B cell (primary cell): ENCODE results near the gene TCF15. TPM values are rescaled to one million over a fixed set of nuclear protein-coding genes. Genes with fewer than 3 reads are reported as not detected.

Source experiments
- ATAC-seq: fragments of 200-7000 bp; cut with Tn5 transposase; one replicate; pipeline ENCODE4 v1.10.0; 2021; ENCODE audit warnings: low read depth, mild to moderate bottlenecking, moderate number of reproducible peaks, moderate library complexity
- CTCF ChIA-PET: fragments of 350-600 bp; sonication (Branson Sonifier 250); formaldehyde crosslinking; loops from one replicate; lab custom pipeline; 2021; ENCODE audit warnings: antibody characterized with exemption, inconsistent platforms; lab: Charles Lee
- POLR2A ChIA-PET: fragments of 350-600 bp; sonication (Branson Sonifier 250); formaldehyde crosslinking; loops from one replicate; lab custom pipeline; 2021; ENCODE audit warnings: antibody characterized with exemption; lab: Charles Lee
- DNase-seq: peaks from one replicate; pipeline ENCODE4 v3.0.0; 2013
- H2AFZ ChIP-seq: 2 replicates; pipeline ENCODE4 v1.6.1; 2012; ENCODE audit warnings: mild to moderate bottlenecking, low read depth, low read length; ENCODE audit not compliant: insufficient read depth, poor library complexity, severe bottlenecking
- H3K27ac ChIP-seq, 2 donors: 1 replicate in 1 of 2; 2 replicates in 1 of 2; pipeline ENCODE4 v1.5.1; 2012 to 2013; ENCODE audit warnings: low read length in 2 of 2, mild to moderate bottlenecking in 2 of 2, moderate library complexity in 1 of 2
- H3K27me3 ChIP-seq, 4 experiments: fragments of 200-600 bp in 1 of 4; sonication (generic) in 1 of 4; replicated peaks in 1 of 4; 1 replicate in 2 of 4; 2 replicates in 2 of 4; pipeline versions ENCODE4 v1.6.1 to v1.7.0; 2013 to 2016; ENCODE audit warnings: low read length in 3 of 4, mild to moderate bottlenecking in 2 of 4, mixed read lengths in 1 of 4, moderate library complexity in 1 of 4; ENCODE audit not compliant: insufficient read depth in 4 of 4, control insufficient read depth in 3 of 4; ENCODE audit errors: control extremely low read depth in 1 of 4
- H3K36me3 ChIP-seq, 2 experiments: replicated peaks in 1 of 2; 1 replicate in 1 of 2; 2 replicates in 1 of 2; pipeline versions ENCODE4 v1.6.1 to v1.7.1; 2013; ENCODE audit warnings: low read length in 1 of 2; ENCODE audit not compliant: insufficient read depth in 2 of 2, control insufficient read depth in 1 of 2; ENCODE audit errors: control extremely low read depth in 1 of 2, extremely low read depth in 1 of 2
- H3K4me1 ChIP-seq, 2 donors: fragments of 200-600 bp in 1 of 2; sonication (generic) in 1 of 2; 1 replicate in 1 of 2; 2 replicates in 1 of 2; pipeline versions ENCODE4 v1.5.1 to v1.6.1; 2013 to 2017; ENCODE audit warnings: low read length in 2 of 2; ENCODE audit not compliant: control insufficient read depth in 2 of 2, insufficient read depth in 2 of 2
- H3K4me2 ChIP-seq: replicated peaks from 2 replicates; pipeline ENCODE3; 2012; ENCODE audit warnings: mild to moderate bottlenecking, low read depth, low read length; ENCODE audit not compliant: poor library complexity, severe bottlenecking
- H3K4me3 ChIP-seq, 5 experiments: fragments of 200-600 bp in 1 of 5; sonication (generic) in 1 of 5; 1 replicate in 3 of 5; 2 replicates in 2 of 5; pipeline versions ENCODE4 v1.5.1 to v1.7.0; 2011 to 2016; ENCODE audit warnings: low read length in 4 of 5, mild to moderate bottlenecking in 4 of 5, low read depth in 2 of 5, control low read depth in 1 of 5, moderate library complexity in 1 of 5; ENCODE audit not compliant: insufficient read depth in 1 of 5; ENCODE audit errors: control extremely low read depth in 1 of 5, extremely low read depth in 1 of 5
- H3K79me2 ChIP-seq: fragments of 200-600 bp; sonication (generic); one replicate; pipeline ENCODE4 v1.6.0; 2016; ENCODE audit warnings: low read length; ENCODE audit not compliant: control insufficient read depth, insufficient read depth
- H3K9ac ChIP-seq: fragments of 200-600 bp; sonication (generic); 2 replicates; pipeline ENCODE4 v1.6.1; 2017; ENCODE audit warnings: mild to moderate bottlenecking, low read length, moderate library complexity
- H3K9me3 ChIP-seq, 3 donors: one replicate each; pipeline versions ENCODE4 v1.6.1 to v1.7.1; 2013; ENCODE audit warnings: low read length in 2 of 3; ENCODE audit not compliant: control insufficient read depth in 2 of 3, insufficient read depth in 1 of 3; ENCODE audit errors: control extremely low read depth in 1 of 3
- H4K20me1 ChIP-seq: 2 replicates; pipeline ENCODE4 v1.6.0; 2012; ENCODE audit warnings: mild to moderate bottlenecking, low read length; ENCODE audit not compliant: insufficient read depth, control insufficient read depth, poor library complexity, severe bottlenecking
- H3K27ac Mint-ChIP-seq: one replicate; pipeline ENCODE4 v1.8.0; 2021; ENCODE audit warnings: mixed read lengths
- H3K27me3 Mint-ChIP-seq: one replicate; pipeline ENCODE4 v1.8.0; 2021; ENCODE audit warnings: mixed read lengths
- H3K4me1 Mint-ChIP-seq: one replicate; pipeline ENCODE4 v1.8.0; 2021; ENCODE audit warnings: mixed read lengths
- H3K4me3 Mint-ChIP-seq: one replicate; pipeline ENCODE4 v1.8.0; 2021; ENCODE audit warnings: mixed read lengths
- H3K9me3 Mint-ChIP-seq: one replicate; pipeline ENCODE4 v1.8.0; 2022; ENCODE audit warnings: mixed read lengths; ENCODE audit not compliant: insufficient read depth
- CTCF ChIP-seq: fragments of 200-600 bp; IDR thresholded peaks from one replicate; pipeline ENCODE4 v1.8.0; 2022; ENCODE audit warnings: antibody characterized with exemption, mild to moderate bottlenecking
- EZH2 ChIP-seq: IDR thresholded peaks from 2 replicates; pipeline ENCODE4 v1.6.1; 2012; ENCODE audit warnings: borderline replicate concordance, low read depth, mild to moderate bottlenecking, moderate library complexity, low read length; ENCODE audit not compliant: insufficient read depth, poor library complexity, severe bottlenecking
- WGBS: methylation state at CpG from one replicate; pipeline ENCODE4 v1.1.5; 2013; ENCODE audit warnings: missing lambda C conversion rate; ENCODE audit not compliant: insufficient coverage; 5-methylcytosine and 5-hydroxymethylcytosine counted together
- intact Hi-C: fragments of 100-400 bp; cut with micrococcal nuclease; formaldehyde crosslinking; loops from one replicate; pipeline ENCODE4 v1.10.0; 2022
- polyA plus RNA-seq: library from polyadenylated mRNA; depleted of rRNA; stranded (reverse); fragments of >200 nt; gene quantifications from 2 replicates; pipeline ENCODE4 v1.2.3, GENCODE V29; 2012
- total RNA-seq, 2 donors: library from RNA; stranded (reverse); fragments of 120-200 nt in 1 of 2; gene quantifications; 1 replicate in 1 of 2; 2 replicates in 1 of 2; pipeline versions ENCODE4 v1.2.3 to v1.2.4, GENCODE V29; 2013 to 2022

The TCF15 gene
- total and polyA plus RNA-seq, 2 donors (not counting 1 experiment from before 2014, with no cell fraction given): not detected

- intact Hi-C loops: no loop called here
- no peak for DNase-seq
- no peak for TF ChIP-seq CTCF
- no peak for TF ChIP-seq EZH2
- Histone ChIP-seq H4K20me1 (no peaks in the 10 kb centered on the region), H3K9ac (no peak overlapping the region), H3K36me3 (no peaks in the 10 kb centered on the region), H3K9me3 (no peaks in the 10 kb centered on the region), H3K4me1 (peaks cover 3 to 5% of the 10 kb centered on the region in 2 donors), H3K27me3 (peaks cover 0 to 58% (median 17%) of the 10 kb centered on the region in 4 experiments), H2AFZ (no peak overlapping the region), H3K79me2 (no peaks in the 10 kb centered on the region), H3K4me2 (no peak overlapping the region), H3K27ac (no peak overlapping the region), H3K4me3 (no peak overlapping the region)
- no peak overlapping the region for H3K27ac Mint-ChIP-seq
- H3K4me1 Mint-ChIP-seq: peaks cover 10% of the 10 kb centered on the region
- H3K9me3 Mint-ChIP-seq: no peaks in the 10 kb centered on the region
- CTCF ChIA-PET: interaction anchor here (0.6 kb wide), 1 partner anchor 85 kb away, joined by 3 read pairs; no protein-coding TSS in a partner anchor
- H3K4me3 Mint-ChIP-seq: peak overlapping the region; percentile 10
- POLR2A ChIA-PET: no interaction called here
- WGBS: 81% methylated on average over 5 of the region's 8 CpGs
- ATAC-seq: no peak
- peaks cover 58% of the 10 kb centered on the region for H3K27me3 Mint-ChIP-seq
These were observed 1.1 kb downstream of the TCF15 start for GRCh38 chr20:608970-609369.

- no peaks in the 10 kb centered on the region for H3K9me3 ChIP-seq
- CTCF ChIA-PET: no interaction called here
- H3K4me2 ChIP-seq: no peak overlapping the region
- ATAC-seq (no peak), DNase-seq (no peak)
- Mint-ChIP-seq H3K9me3 (no peaks in the 10 kb centered on the region), H3K4me3 (no peak overlapping the region), H3K27me3 (peaks cover 45% of the 10 kb centered on the region), H3K4me1 (peaks cover 10% of the 10 kb centered on the region), H3K27ac (no peak overlapping the region)
- POLR2A ChIA-PET: no interaction called here
- H3K9ac ChIP-seq: no peak overlapping the region
- H3K79me2 ChIP-seq: no peaks in the 10 kb centered on the region
- H2AFZ ChIP-seq: no peak overlapping the region
- H3K36me3 ChIP-seq: no peaks in the 10 kb centered on the region
- intact Hi-C loops: no loop called here
- peaks cover 0 to 49% (median 18%) of the 10 kb centered on the region in 4 experiments for H3K27me3 ChIP-seq
- peaks cover 3 to 5% of the 10 kb centered on the region in 2 donors for H3K4me1 ChIP-seq
- no peak for TF ChIP-seq EZH2
- no peak for TF ChIP-seq CTCF
- 82% methylated on average over 6 of the region's 6 CpGs for WGBS
- H4K20me1 ChIP-seq: no peaks in the 10 kb centered on the region
- no peak overlapping the region for H3K27ac ChIP-seq
- no peak overlapping the region for H3K4me3 ChIP-seq
These were observed 2.6 kb downstream of the TCF15 start for GRCh38 chr20:607476-607875.
